Ishikawa (cell line): Measurements from ENCODE around the gene KIAA1755.

Experiments
- CEBPB ChIP-seq: IDR thresholded peaks from 2 replicates; pipeline ENCODE4 v1.6.1; 2012
- CREB1 ChIP-seq: IDR thresholded peaks from 2 replicates; pipeline ENCODE4 v1.6.1; 2012; ENCODE audit warnings: low read depth
- EGR1 ChIP-seq: IDR thresholded peaks from 2 replicates; pipeline ENCODE4 v1.6.1; 2012
- EP300 ChIP-seq: IDR thresholded peaks from 2 replicates; pipeline ENCODE4 v1.6.1; 2012; ENCODE audit warnings: borderline replicate concordance
- FOXM1 ChIP-seq: IDR thresholded peaks from 2 replicates; pipeline ENCODE4 v1.6.1; 2012; ENCODE audit warnings: low read depth, borderline replicate concordance
- MAX ChIP-seq: IDR thresholded peaks from 2 replicates; pipeline ENCODE4 v1.6.1; 2012
- NFIC ChIP-seq: IDR thresholded peaks from 2 replicates; pipeline ENCODE4 v1.6.1; 2012
- RAD21 ChIP-seq: IDR thresholded peaks from 2 replicates; pipeline ENCODE4 v1.6.1; 2012; ENCODE audit warnings: low read depth
- REST ChIP-seq: IDR thresholded peaks from 2 replicates; pipeline ENCODE4 v1.6.1; 2012; ENCODE audit warnings: low read depth, mild to moderate bottlenecking
- TAF1 ChIP-seq: IDR thresholded peaks from 2 replicates; pipeline ENCODE4 v1.6.1; 2012; ENCODE audit warnings: low read depth, mild to moderate bottlenecking
- TCF12 ChIP-seq: IDR thresholded peaks from 2 replicates; pipeline ENCODE4 v1.6.1; 2012; ENCODE audit warnings: low read depth
- TEAD4 ChIP-seq: IDR thresholded peaks from 2 replicates; pipeline ENCODE4 v1.6.1; 2012
- USF1 ChIP-seq: IDR thresholded peaks from 2 replicates; pipeline ENCODE4 v1.6.1; 2012
- YY1 ChIP-seq: IDR thresholded peaks from 2 replicates; pipeline ENCODE4 v1.6.1; 2012; ENCODE audit warnings: low read depth
- ZBTB7A ChIP-seq: IDR thresholded peaks from 2 replicates; pipeline ENCODE4 v1.6.1; 2012; ENCODE audit warnings: low read depth

The KIAA1755 gene

GRCh38 chr20:38284893-38285444 is 24.4 kb upstream of the KIAA1755 start:
- TF ChIP-seq FOXM1: no peak
- TF ChIP-seq TCF12: no peak
- TF ChIP-seq YY1: no peak
- no peak for TF ChIP-seq TEAD4
- no peak for TF ChIP-seq CEBPB
- TF ChIP-seq ZBTB7A: no peak
- no peak for TF ChIP-seq NFIC
- TF ChIP-seq USF1: no peak
- TF ChIP-seq TAF1: no peak
- TF ChIP-seq MAX: no peak
- no peak for TF ChIP-seq RAD21
- no peak for TF ChIP-seq REST

GRCh38 chr20:38283236-38283635 is 22.7 kb upstream of the KIAA1755 start:
- TF ChIP-seq RAD21: no peak

- TF ChIP-seq YY1 (no peak), EP300 (no peak), TEAD4 (no peak), MAX (no peak), NFIC (no peak)
Observed at GRCh38 chr20:38278763-38279162, 18.2 kb upstream of the KIAA1755 start.

- TF ChIP-seq YY1 (no peak), MAX (no peak), REST (no peak), ZBTB7A (no peak), USF1 (no peak), TEAD4 (no peak), EP300 (no peak), EGR1 (no peak), CEBPB (no peak), FOXM1 (no peak), TAF1 (no peak), RAD21 (no peak), NFIC (no peak)
Observed at GRCh38 chr20:38278131-38278530, 17.6 kb upstream of the KIAA1755 start.

GRCh38 chr20:38277691-38278090 is 17.2 kb upstream of the KIAA1755 start:
- TF ChIP-seq YY1 (no peak), EGR1 (no peak), REST (no peak), RAD21 (no peak), MAX (no peak)

- TF ChIP-seq REST (no peak), YY1 (no peak), NFIC (no peak), CREB1 (no peak), TEAD4 (no peak), EP300 (no peak), ZBTB7A (no peak)
Observed at GRCh38 chr20:38277285-38277684, 16.8 kb upstream of the KIAA1755 start.
